Ovary (tissue), 9 donors: ENCODE measurements around the gene THSD8. TPM values are rescaled to one million over a fixed set of nuclear protein-coding genes. Genes with fewer than 3 reads are reported as not detected.

ENCODE experiments used
- DNase-seq, 5 donors: peaks; one replicate each; pipeline ENCODE4 v3.0.0-alpha.2; 2019 to 2020
- H3K27ac ChIP-seq, 2 donors: fragments of 200-600 bp; one replicate each; pipeline versions ENCODE4 v1.5.1 to v1.8.0; 2019 to 2022
- H3K27me3 ChIP-seq: fragments of 200-600 bp; one replicate; pipeline ENCODE4 v1.8.0; 2022
- H3K36me3 ChIP-seq: fragments of 200-600 bp; sonication (generic); one replicate; pipeline ENCODE4 v1.5.1; 2019
- H3K4me1 ChIP-seq: one replicate; pipeline ENCODE4 v1.8.1; 2013; ENCODE audit warnings: mild to moderate bottlenecking, moderate library complexity; ENCODE audit not compliant: insufficient read depth
- H3K4me3 ChIP-seq: fragments of 200-600 bp; sonication (generic); one replicate; pipeline ENCODE4 v1.5.1; 2017
- H3K9me3 ChIP-seq, 2 donors: fragments of 200-600 bp in 1 of 2; sonication (generic) in 1 of 2; one replicate each; pipeline versions ENCODE4 v1.5.1 to v1.8.1; 2013 to 2019; ENCODE audit warnings: mild to moderate bottlenecking in 1 of 2, moderate library complexity in 1 of 2
- CTCF ChIP-seq, 3 donors: fragments of 450-650 bp in 2 of 3; fragments of 200-600 bp in 1 of 3; IDR thresholded peaks; one replicate each; pipeline versions ENCODE4 v1.5.1 to v1.8.0; 2016 to 2022; ENCODE audit warnings: antibody characterized with exemption in 3 of 3, mild to moderate bottlenecking in 1 of 3
- EP300 ChIP-seq: sonication (generic); formaldehyde crosslinking; IDR thresholded peaks from one replicate; pipeline ENCODE4 v1.6.1; 2017; ENCODE audit warnings: antibody characterized with exemption
- POLR2A ChIP-seq: fragments of 450-650 bp; IDR thresholded peaks from one replicate; pipeline ENCODE4 v1.6.1; 2017; ENCODE audit warnings: antibody characterized with exemption, mild to moderate bottlenecking, moderate library complexity
- WGBS, 3 donors: extraction: QIAGEN DNeasy Blood & Tissue Kit in 1 of 3; methylation state at CpG; one replicate each; pipeline versions ENCODE4 v1.1.5 to v1.1.7; 2013 to 2017; 5-methylcytosine and 5-hydroxymethylcytosine counted together
- intact Hi-C, 4 donors: fragments of 100-400 bp; cut with DNase I; formaldehyde crosslinking; loops; one replicate each; pipeline versions ENCODE4 v1.11.0 to v1.15.1; 2022 to 2023
- polyA plus RNA-seq, 2 donors: library from polyadenylated mRNA; stranded (reverse); fragments of 200-250 nt in 1 of 2; fragments of 350-450 nt in 1 of 2; fragmentation: Illumina TruSeq in 1 of 2; extraction: RNeasy Lipid Tissue Mini Kit (QIAGEN cat#74804) in 1 of 2; gene quantifications; one replicate each; pipeline ENCODE4 v1.2.3, GENCODE V29; 2013 to 2014
- total RNA-seq, 7 donors: library from RNA; depleted of rRNA in 2 of 7; stranded (reverse); fragments of >200 nt in 2 of 7; fragmentation: NEBNext Ultra II Directional in 3 of 7; extraction: Animal tissue kit (Norgen Biotek cat#: 25700) in 3 of 7; gene quantifications; one replicate each; pipeline versions ENCODE4 v1.1.0 to v1.2.4, GENCODE V29; 2016 to 2023
- donor health status: DM: no; HTN: no; CAD: no; lungs with moderate emphysema.
- donor health status: DM: no; HTN: no; CAD: no.
- donor health status: Bipolar disorder and iron deficiency.
- donor health status: DM: yes; HTN: yes; CAD: no.
- donor health status: DM: no; HTN: no; CAD: no.
- donor health status: DM: yes; HTN: yes; CAD: no.

The THSD8 gene
- total and polyA plus RNA-seq, 9 donors = 0.71 to 7.2 (median 2.6) TPM; not detected in 1

- intact Hi-C loops = no loop called here
- peak overlapping the region in 1 of 2 donors; percentile 57 for H3K27ac ChIP-seq
- peaks cover 3% of the 10 kb centered on the region for H3K4me1 ChIP-seq
- 2 to 7% (median 3%) methylated on average over 40 to 60 of the region's 60 CpGs for WGBS, 3 donors
- H3K4me3 ChIP-seq = no peak overlapping the region
- H3K36me3 ChIP-seq = no peaks in the 10 kb centered on the region
- no peaks in the 10 kb centered on the region for H3K9me3 ChIP-seq
- peak; percentile 51 to 84 (median 66) for DNase-seq
- no peaks in the 10 kb centered on the region for H3K27me3 ChIP-seq
- TF ChIP-seq POLR2A (no peak), CTCF (IDR thresholded peaks at IDR 0.05) (peak; percentile 36 to 78 (median 73))
Observed at GRCh38 chr19:12757544-12758274, 44.2 kb upstream of the THSD8 start.

GRCh38 chr19:12759686-12760085 is 42.2 kb upstream of the THSD8 start:
- WGBS, 3 donors = 85 to 94% (median 89%) methylated on average over 6 of the region's 6 CpGs
- H3K27me3 ChIP-seq = no peaks in the 10 kb centered on the region
- TF ChIP-seq EP300 (no peak), CTCF (IDR thresholded peaks at IDR 0.05) (no peak), POLR2A (no peak)

DNA sequence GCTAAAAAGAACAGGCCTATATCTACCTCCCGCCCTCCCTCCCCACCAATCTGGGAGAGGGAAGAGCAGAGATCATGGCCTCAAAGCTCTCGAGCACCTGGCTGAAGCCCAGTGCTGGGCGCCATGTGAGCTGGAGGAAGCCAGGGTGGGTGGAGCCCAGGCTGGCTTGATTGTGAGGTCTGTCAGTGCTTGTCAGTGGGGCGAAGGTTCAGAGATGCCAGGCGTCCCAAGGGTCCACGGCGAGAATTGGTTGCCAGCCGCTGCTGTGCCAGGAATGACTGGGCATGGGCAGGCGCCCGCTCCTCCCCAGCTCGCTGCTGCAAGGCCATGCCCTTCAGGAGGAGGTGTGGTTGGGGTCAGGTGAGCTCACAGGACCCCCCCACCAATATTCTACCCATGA is 38.8 kb upstream of the THSD8 start:
- Histone ChIP-seq H3K4me1 (no peaks in the 10 kb centered on the region), H3K27me3 (no peaks in the 10 kb centered on the region), H3K4me3 (no peak overlapping the region), H3K27ac (no peak overlapping the region), H3K9me3 (no peaks in the 10 kb centered on the region), H3K36me3 (no peaks in the 10 kb centered on the region)
- intact Hi-C loops = loop anchor here in 1 of 4 donors (5.0 kb wide), 2 partner anchors 34 to 84 kb away; no protein-coding TSS in a partner anchor
- no peak for DNase-seq
- no peak for TF ChIP-seq EP300
- no peak for TF ChIP-seq POLR2A
- TF ChIP-seq CTCF (IDR thresholded peaks at IDR 0.05) = no peak
- 89 to 91% (median 89%) methylated on average over 11 of the region's 11 CpGs for WGBS, 3 donors

More at GRCh38 chr19:12759686-12760085, 42.2 kb upstream of the THSD8 start:
- Histone ChIP-seq H3K4me3 (no peak overlapping the region), H3K27ac (no peak overlapping the region), H3K9me3 (no peaks in the 10 kb centered on the region), H3K36me3 (no peaks in the 10 kb centered on the region), H3K4me1 (peaks cover 3% of the 10 kb centered on the region)
- no peak for DNase-seq
- intact Hi-C loops = loop anchor here in 1 of 4 donors (5.0 kb wide), 2 partner anchors 38 to 88 kb away; no protein-coding TSS in a partner anchor

- no peak for TF ChIP-seq CTCF (IDR thresholded peaks at IDR 0.05)
- no peak for TF ChIP-seq EP300
- no peak for TF ChIP-seq POLR2A
Observed at GRCh38 chr19:12764698-12765097, 37.2 kb upstream of the THSD8 start.

More at GRCh38 chr19:12764698-12765097, 37.2 kb upstream of the THSD8 start:
- 93 to 95% (median 94%) methylated on average over 16 of the region's 16 CpGs for WGBS, 3 donors
- no peaks in the 10 kb centered on the region for H3K9me3 ChIP-seq
- H3K4me1 ChIP-seq = no peaks in the 10 kb centered on the region
- H3K4me3 ChIP-seq = no peak overlapping the region
- H3K27me3 ChIP-seq = no peaks in the 10 kb centered on the region
- H3K36me3 ChIP-seq = no peaks in the 10 kb centered on the region
- no peak overlapping the region for H3K27ac ChIP-seq
- intact Hi-C loops = loop anchor here (5.0 kb wide), 3 partner anchors 33 to 83 kb away; partner anchors contain the start of genes PRDX2 (in 3 of the 4) and THSD8 (in 3 of the 4)
- no peak for DNase-seq
